ENCODE measurements around the gene DNAJB12. TPM values are rescaled to one million over a fixed set of nuclear protein-coding genes. Genes with fewer than 3 reads are reported as not detected.
A peak's percentile ranks its signal among the peaks of the same experiment; 100 is the strongest.
"Not testable (repeated sequence)": the region's sequence is repeated elsewhere in the genome, so short reads cannot be mapped to it uniquely, and the experiment has no call there.

The DNAJB12 gene
- total RNA-seq: 29.7 TPM

GRCh38 chr10:72354356-72355213 lies at the start of gene DNAJB12:
Gene DNAJB12, minus strand, starts transcription at chr10:72354919. Its CDS starts 22 bp downstream, at chr10:72354897.
- peaks cover 47% of the 10 kb centered on the region for H3K4me1 ChIP-seq
- intact Hi-C loops (cut with DNase I): no loop called here
- DNase-seq (ENCODE audit: extremely low spot score in 2 of 2): peak in 1 of 2 donors; percentile 95
- peak within 1 kb of the TSS; percentile 63 to 89 for H3K4me3 ChIP-seq
- H3K27me3 ChIP-seq: no peaks in the 10 kb centered on the region
- peak within 1 kb of the TSS; percentile 97 for H3K27ac ChIP-seq
- H3K9me3 ChIP-seq: no peaks in the 10 kb centered on the region
- TF ChIP-seq POLR2AphosphoS5 (IDR thresholded peaks at IDR 0.05; ENCODE audit: insufficient read depth in 1 of 2, low read depth in 1 of 2) (peak; percentile 50 to 97), CTCF (IDR thresholded peaks at IDR 0.05) (no peak), POLR2A (IDR thresholded peaks at IDR 0.05) (peak in 1 of 2 donors; percentile 50)
- no peaks in the 10 kb centered on the region for H3K36me3 ChIP-seq

- DNase-seq (ENCODE audit: extremely low spot score in 2 of 2); intact Hi-C loops (cut with DNase I): not testable (repeated sequence)
These were observed 40.9 kb upstream of the DNAJB12 start for GRCh38 chr10:72395581-72395980.

GRCh38 chr10:72392571-72392970 lies 37.9 kb upstream of the DNAJB12 start:
- no peak for TF ChIP-seq CTCF (IDR thresholded peaks at IDR 0.05)
- no peak for TF ChIP-seq POLR2A (IDR thresholded peaks at IDR 0.05)
- no peak for TF ChIP-seq POLR2AphosphoS5 (IDR thresholded peaks at IDR 0.05; ENCODE audit: insufficient read depth in 1 of 2, low read depth in 1 of 2)
- Histone ChIP-seq H3K4me1 (no peaks in the 10 kb centered on the region), H3K9me3 (no peaks in the 10 kb centered on the region), H3K27me3 (no peaks in the 10 kb centered on the region), H3K27ac (no peak overlapping the region), H3K4me3 (no peak overlapping the region), H3K36me3 (no peaks in the 10 kb centered on the region)
- intact Hi-C loops (cut with DNase I): no loop called here
- no peak for DNase-seq (ENCODE audit: extremely low spot score in 2 of 2)

More at GRCh38 chr10:72395581-72395980, 40.9 kb upstream of the DNAJB12 start:
- not testable (repeated sequence) for H3K4me1 ChIP-seq, H3K4me3 ChIP-seq, H3K36me3 ChIP-seq, H3K9me3 ChIP-seq, H3K27ac ChIP-seq, H3K27me3 ChIP-seq

GRCh38 chr10:72390764-72391163 lies 36.0 kb upstream of the DNAJB12 start:
- Histone ChIP-seq H3K4me1 (no peaks in the 10 kb centered on the region), H3K36me3 (no peaks in the 10 kb centered on the region), H3K27me3 (no peaks in the 10 kb centered on the region), H3K9me3 (no peaks in the 10 kb centered on the region), H3K27ac (no peak overlapping the region), H3K4me3 (no peak overlapping the region)
- intact Hi-C loops (cut with DNase I): no loop called here
- no peak for TF ChIP-seq POLR2A (IDR thresholded peaks at IDR 0.05)
- DNase-seq (ENCODE audit: extremely low spot score in 2 of 2): no peak

- no peak for DNase-seq (ENCODE audit: extremely low spot score in 2 of 2)
- no peaks in the 10 kb centered on the region for H3K36me3 ChIP-seq
- no peaks in the 10 kb centered on the region for H3K9me3 ChIP-seq
- no peaks in the 10 kb centered on the region for H3K27me3 ChIP-seq
- no peak overlapping the region for H3K27ac ChIP-seq
- no peaks in the 10 kb centered on the region for H3K4me1 ChIP-seq
- intact Hi-C loops (cut with DNase I): no loop called here
- no peak for TF ChIP-seq POLR2A (IDR thresholded peaks at IDR 0.05)
- no peak for TF ChIP-seq POLR2AphosphoS5 (IDR thresholded peaks at IDR 0.05; ENCODE audit: insufficient read depth in 1 of 2, low read depth in 1 of 2)
- no peak for TF ChIP-seq CTCF (IDR thresholded peaks at IDR 0.05)
- H3K4me3 ChIP-seq: no peak overlapping the region
These were observed 35.0 kb upstream of the DNAJB12 start for GRCh38 chr10:72389716-72390115.

GRCh38 chr10:72389014-72389413 lies 34.3 kb upstream of the DNAJB12 start:
- H3K27ac ChIP-seq: no peak overlapping the region
- no peaks in the 10 kb centered on the region for H3K27me3 ChIP-seq
- no peak for DNase-seq (ENCODE audit: extremely low spot score in 2 of 2)
- H3K36me3 ChIP-seq: no peaks in the 10 kb centered on the region
- H3K4me3 ChIP-seq: no peak overlapping the region
- no peaks in the 10 kb centered on the region for H3K9me3 ChIP-seq
- TF ChIP-seq CTCF (IDR thresholded peaks at IDR 0.05) (no peak), POLR2A (IDR thresholded peaks at IDR 0.05) (no peak), POLR2AphosphoS5 (IDR thresholded peaks at IDR 0.05; ENCODE audit: insufficient read depth in 1 of 2, low read depth in 1 of 2) (no peak)
- no peaks in the 10 kb centered on the region for H3K4me1 ChIP-seq
- intact Hi-C loops (cut with DNase I): no loop called here

Data from vagina (tissue), 2 donors.